Panc1 (cell line): ENCODE measurements around the gene HOXD9. TPM values are rescaled to one million over a fixed set of nuclear protein-coding genes. Genes with fewer than 3 reads are reported as not detected.
A peak's percentile ranks its signal among the peaks of the same experiment; 100 is the strongest.

Experiments
- ATAC-seq: fragments of 200-7000 bp; cut with Tn5 transposase; 2 replicates; pipeline ENCODE4 v1.9.1; 2020; ENCODE audit warnings: mild to moderate bottlenecking, moderate library complexity
- BruUV-seq: library from RNA; stranded (reverse); fragments of 400-500 nt; replicated peaks from 2 replicates; lab custom pipeline; 2021; lab: Mats Ljungman, UMichigan
- CTCF ChIA-PET: fragments of 300-600 bp; sonication (Branson Sonifier 250); formaldehyde crosslinking; loops from one replicate; lab custom pipeline; 2022; ENCODE audit warnings: antibody characterized with exemption; lab: Charles Lee
- POLR2A ChIA-PET: fragments of 300-600 bp; sonication (Branson Sonifier 250); formaldehyde crosslinking; loops from one replicate; lab custom pipeline; 2022; ENCODE audit warnings: antibody characterized with exemption; lab: Charles Lee
- DNase-seq: peaks from one replicate; pipeline ENCODE4 v3.0.0-alpha.2; 2010; ENCODE audit warnings: low read depth, low spot score
- H3K27ac ChIP-seq: 2 replicates; pipeline ENCODE4 v1.5.1; 2011; ENCODE audit warnings: mild to moderate bottlenecking, low read length, inconsistent platforms
- H3K27me3 ChIP-seq: fragments of 200-500 bp; sonication (Bioruptor generic); 2 replicates; pipeline ENCODE4 v1.6.0; 2014; ENCODE audit warnings: low read length, inconsistent platforms; ENCODE audit not compliant: control insufficient read depth, insufficient read depth
- H3K36me3 ChIP-seq: fragments of 200-500 bp; sonication (Bioruptor generic); 2 replicates; pipeline ENCODE4 v1.5.1; 2014; ENCODE audit warnings: inconsistent platforms, mild to moderate bottlenecking, low read length, moderate library complexity; ENCODE audit not compliant: control insufficient read depth, insufficient read depth
- H3K4me1 ChIP-seq: 2 replicates; pipeline ENCODE4 v1.5.1; 2011; ENCODE audit warnings: inconsistent platforms, mild to moderate bottlenecking, low read length, moderate library complexity; ENCODE audit not compliant: control insufficient read depth, insufficient read depth
- H3K4me3 ChIP-seq, 2 experiments: 2 replicates each; pipeline ENCODE4 v1.5.1; 2011 to 2012; ENCODE audit warnings: low read depth in 2 of 2, low read length in 2 of 2, mild to moderate bottlenecking in 2 of 2, inconsistent platforms in 1 of 2, moderate library complexity in 1 of 2
- H3K9me3 ChIP-seq: fragments of 200-500 bp; sonication (Bioruptor generic); 2 replicates; pipeline ENCODE4 v1.5.1; 2014; ENCODE audit warnings: low read depth, mild to moderate bottlenecking, inconsistent platforms, low read length, moderate library complexity; ENCODE audit not compliant: control insufficient read depth, insufficient read depth
- POLR2AphosphoS5 ChIP-seq: IDR thresholded peaks from 2 replicates; pipeline ENCODE4 v1.6.1; 2012; ENCODE audit warnings: mild to moderate bottlenecking, low read depth, low read length, moderate library complexity
- SIN3A ChIP-seq: IDR thresholded peaks from 2 replicates; pipeline ENCODE4 v1.6.1; 2012; ENCODE audit warnings: low read depth, mild to moderate bottlenecking, low read length, moderate library complexity, borderline replicate concordance; ENCODE audit not compliant: insufficient read depth
- TCF7L2 ChIP-seq: IDR thresholded peaks from 2 replicates; pipeline ENCODE4 v1.6.1; 2011; ENCODE audit warnings: mild to moderate bottlenecking, low read depth, low read length, inconsistent platforms
- in situ Hi-C: cut with HindIII; loops from 2 replicates; pipeline ENCODE4 v1.10.0; 2016; ENCODE audit warnings: low sequenced_read_pairs, low pct_unique_long_range_greater_than_20kb
- intact Hi-C: fragments of 100-400 bp; cut with micrococcal nuclease; formaldehyde crosslinking; loops from one replicate; pipeline ENCODE4 v1.10.0; 2022; ENCODE audit not compliant: unreplicated experiment
- total RNA-seq: library from RNA; stranded (reverse); gene quantifications from one replicate; pipeline ENCODE4 v1.2.1, GENCODE V29; 2021; ENCODE audit not compliant: unreplicated experiment
- TF ChIP-seq, protein P1 (sequence below): fragments of 450-650 bp; IDR thresholded peaks from 2 replicates; pipeline ENCODE4 v1.5.1; 2017; ENCODE audit warnings: mild to moderate bottlenecking
- TF ChIP-seq, protein P2 (sequence below), 2 experiments: IDR thresholded peaks; 2 replicates each; pipeline ENCODE4 v1.6.1; 2011 to 2012; ENCODE audit warnings: low read depth in 2 of 2, control low read depth in 1 of 2, low read length in 1 of 2, mild to moderate bottlenecking in 1 of 2, moderate library complexity in 1 of 2; ENCODE audit not compliant: insufficient read depth in 1 of 2

Gene HOXD9
- total RNA-seq, 1 experiment from 2014 or later = 0.15 TPM

- ATAC-seq (no peak), DNase-seq (no peak)
- no peaks in the 10 kb centered on the region for H3K9me3 ChIP-seq
- in situ Hi-C loops (no loop called here), intact Hi-C loops (no loop called here)
- no peaks in the 10 kb centered on the region for H3K36me3 ChIP-seq
- H3K27me3 ChIP-seq = no peaks in the 10 kb centered on the region
- H3K4me1 ChIP-seq = peaks cover 11% of the 10 kb centered on the region
- TF ChIP-seq SIN3A = no peak
- TF ChIP-seq POLR2AphosphoS5 = no peak
- TF ChIP-seq, protein P1, sequence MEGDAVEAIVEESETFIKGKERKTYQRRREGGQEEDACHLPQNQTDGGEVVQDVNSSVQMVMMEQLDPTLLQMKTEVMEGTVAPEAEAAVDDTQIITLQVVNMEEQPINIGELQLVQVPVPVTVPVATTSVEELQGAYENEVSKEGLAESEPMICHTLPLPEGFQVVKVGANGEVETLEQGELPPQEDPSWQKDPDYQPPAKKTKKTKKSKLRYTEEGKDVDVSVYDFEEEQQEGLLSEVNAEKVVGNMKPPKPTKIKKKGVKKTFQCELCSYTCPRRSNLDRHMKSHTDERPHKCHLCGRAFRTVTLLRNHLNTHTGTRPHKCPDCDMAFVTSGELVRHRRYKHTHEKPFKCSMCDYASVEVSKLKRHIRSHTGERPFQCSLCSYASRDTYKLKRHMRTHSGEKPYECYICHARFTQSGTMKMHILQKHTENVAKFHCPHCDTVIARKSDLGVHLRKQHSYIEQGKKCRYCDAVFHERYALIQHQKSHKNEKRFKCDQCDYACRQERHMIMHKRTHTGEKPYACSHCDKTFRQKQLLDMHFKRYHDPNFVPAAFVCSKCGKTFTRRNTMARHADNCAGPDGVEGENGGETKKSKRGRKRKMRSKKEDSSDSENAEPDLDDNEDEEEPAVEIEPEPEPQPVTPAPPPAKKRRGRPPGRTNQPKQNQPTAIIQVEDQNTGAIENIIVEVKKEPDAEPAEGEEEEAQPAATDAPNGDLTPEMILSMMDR = no peak
- no peak for TF ChIP-seq TCF7L2
- TF ChIP-seq, protein P2, sequence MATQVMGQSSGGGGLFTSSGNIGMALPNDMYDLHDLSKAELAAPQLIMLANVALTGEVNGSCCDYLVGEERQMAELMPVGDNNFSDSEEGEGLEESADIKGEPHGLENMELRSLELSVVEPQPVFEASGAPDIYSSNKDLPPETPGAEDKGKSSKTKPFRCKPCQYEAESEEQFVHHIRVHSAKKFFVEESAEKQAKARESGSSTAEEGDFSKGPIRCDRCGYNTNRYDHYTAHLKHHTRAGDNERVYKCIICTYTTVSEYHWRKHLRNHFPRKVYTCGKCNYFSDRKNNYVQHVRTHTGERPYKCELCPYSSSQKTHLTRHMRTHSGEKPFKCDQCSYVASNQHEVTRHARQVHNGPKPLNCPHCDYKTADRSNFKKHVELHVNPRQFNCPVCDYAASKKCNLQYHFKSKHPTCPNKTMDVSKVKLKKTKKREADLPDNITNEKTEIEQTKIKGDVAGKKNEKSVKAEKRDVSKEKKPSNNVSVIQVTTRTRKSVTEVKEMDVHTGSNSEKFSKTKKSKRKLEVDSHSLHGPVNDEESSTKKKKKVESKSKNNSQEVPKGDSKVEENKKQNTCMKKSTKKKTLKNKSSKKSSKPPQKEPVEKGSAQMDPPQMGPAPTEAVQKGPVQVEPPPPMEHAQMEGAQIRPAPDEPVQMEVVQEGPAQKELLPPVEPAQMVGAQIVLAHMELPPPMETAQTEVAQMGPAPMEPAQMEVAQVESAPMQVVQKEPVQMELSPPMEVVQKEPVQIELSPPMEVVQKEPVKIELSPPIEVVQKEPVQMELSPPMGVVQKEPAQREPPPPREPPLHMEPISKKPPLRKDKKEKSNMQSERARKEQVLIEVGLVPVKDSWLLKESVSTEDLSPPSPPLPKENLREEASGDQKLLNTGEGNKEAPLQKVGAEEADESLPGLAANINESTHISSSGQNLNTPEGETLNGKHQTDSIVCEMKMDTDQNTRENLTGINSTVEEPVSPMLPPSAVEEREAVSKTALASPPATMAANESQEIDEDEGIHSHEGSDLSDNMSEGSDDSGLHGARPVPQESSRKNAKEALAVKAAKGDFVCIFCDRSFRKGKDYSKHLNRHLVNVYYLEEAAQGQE (IDR thresholded peaks at IDR 0.05; ENCODE audit: insufficient read depth in 1 of 2, low read depth in 2 of 2, low read length in 1 of 2) = no peak
- peak overlapping the region; percentile 54 to 55 for H3K4me3 ChIP-seq
- BruUV-seq = no TSS peak
- ChIA-PET CTCF (interaction anchor here (1.2 kb wide), 1 partner anchor 12 kb away, joined by 4 read pairs; no protein-coding TSS in a partner anchor), POLR2A (no interaction called here)
- H3K27ac ChIP-seq = peak overlapping the region; percentile 77
Measured at GRCh38 chr2:176138526-176138922, 16.0 kb downstream of the HOXD9 start.

GRCh38 chr2:176138923-176139660 lies 16.6 kb downstream of the HOXD9 start:
- intact Hi-C loops (no loop called here), in situ Hi-C loops (no loop called here)
- Histone ChIP-seq H3K36me3 (no peaks in the 10 kb centered on the region), H3K27ac (peak overlapping the region; percentile 77), H3K27me3 (no peaks in the 10 kb centered on the region), H3K4me3 (peak overlapping the region; percentile 54 to 55), H3K9me3 (no peaks in the 10 kb centered on the region), H3K4me1 (peaks cover 9% of the 10 kb centered on the region)
- ChIA-PET POLR2A (no interaction called here), CTCF (interaction anchor here (0.5 to 2.5 kb wide), 8 partner anchors 12 to 513 kb away, joined by 3 to 37 read pairs (median 6); no protein-coding TSS in a partner anchor)
- ATAC-seq (no peak), DNase-seq (no peak)
- no TSS peak for BruUV-seq
- TF ChIP-seq SIN3A (no peak), TCF7L2 (no peak), POLR2AphosphoS5 (no peak)
- TF ChIP-seq, protein P2 (IDR thresholded peaks at IDR 0.05; ENCODE audit: insufficient read depth in 1 of 2, low read depth in 2 of 2, low read length in 1 of 2) = no peak
- TF ChIP-seq, protein P1 = no peak
